ENCODE measurements around the gene BMPR1A. TPM values are rescaled to one million over a fixed set of nuclear protein-coding genes. Genes with fewer than 3 reads are reported as not detected.

The BMPR1A gene
- total RNA-seq, 1 donor, result 71.7 TPM

DNA sequence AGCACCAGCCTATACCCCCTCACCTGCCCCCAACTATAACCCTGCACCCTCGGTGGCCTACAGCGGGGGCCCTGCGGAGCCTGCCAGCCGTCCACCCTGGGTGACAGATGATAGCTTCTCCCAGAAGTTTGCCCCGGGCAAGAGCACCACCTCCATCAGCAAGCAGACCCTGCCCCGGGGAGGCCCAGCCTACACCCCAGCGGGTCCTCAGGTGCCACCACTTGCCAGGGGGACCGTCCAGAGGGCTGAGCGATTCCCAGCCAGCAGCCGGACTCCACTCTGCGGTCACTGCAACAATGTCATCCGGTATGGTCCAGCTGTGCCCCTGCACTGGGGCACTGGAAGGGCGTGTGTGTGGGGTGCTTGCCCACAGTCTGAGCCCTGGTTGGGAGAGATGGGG is 40.0 kb upstream of the BMPR1A start:
- H3K27ac ChIP-seq (ENCODE audit: low read depth, low read length), result no peak overlapping the region

DNA sequence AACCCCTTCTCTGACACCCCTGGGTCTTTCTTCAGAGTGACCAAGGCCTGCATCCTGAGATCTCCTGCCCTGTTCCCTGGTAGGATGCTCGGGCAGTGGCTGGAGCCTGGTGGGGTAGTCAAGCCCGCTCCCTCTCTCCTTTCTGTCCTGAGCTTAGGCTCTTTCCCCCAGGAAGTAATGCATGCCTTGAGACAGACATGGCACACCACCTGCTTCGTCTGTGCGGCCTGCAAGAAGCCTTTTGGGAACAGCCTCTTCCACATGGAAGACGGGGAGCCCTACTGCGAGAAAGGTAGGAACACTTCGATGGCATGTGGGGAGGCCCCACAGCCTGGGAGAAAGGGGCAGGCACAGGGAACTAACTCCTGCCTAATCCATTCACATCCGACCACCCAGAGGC is 37.9 kb upstream of the BMPR1A start:
- TF ChIP-seq, protein P1, sequence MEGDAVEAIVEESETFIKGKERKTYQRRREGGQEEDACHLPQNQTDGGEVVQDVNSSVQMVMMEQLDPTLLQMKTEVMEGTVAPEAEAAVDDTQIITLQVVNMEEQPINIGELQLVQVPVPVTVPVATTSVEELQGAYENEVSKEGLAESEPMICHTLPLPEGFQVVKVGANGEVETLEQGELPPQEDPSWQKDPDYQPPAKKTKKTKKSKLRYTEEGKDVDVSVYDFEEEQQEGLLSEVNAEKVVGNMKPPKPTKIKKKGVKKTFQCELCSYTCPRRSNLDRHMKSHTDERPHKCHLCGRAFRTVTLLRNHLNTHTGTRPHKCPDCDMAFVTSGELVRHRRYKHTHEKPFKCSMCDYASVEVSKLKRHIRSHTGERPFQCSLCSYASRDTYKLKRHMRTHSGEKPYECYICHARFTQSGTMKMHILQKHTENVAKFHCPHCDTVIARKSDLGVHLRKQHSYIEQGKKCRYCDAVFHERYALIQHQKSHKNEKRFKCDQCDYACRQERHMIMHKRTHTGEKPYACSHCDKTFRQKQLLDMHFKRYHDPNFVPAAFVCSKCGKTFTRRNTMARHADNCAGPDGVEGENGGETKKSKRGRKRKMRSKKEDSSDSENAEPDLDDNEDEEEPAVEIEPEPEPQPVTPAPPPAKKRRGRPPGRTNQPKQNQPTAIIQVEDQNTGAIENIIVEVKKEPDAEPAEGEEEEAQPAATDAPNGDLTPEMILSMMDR (IDR thresholded peaks at IDR 0.05; ENCODE audit: extremely low read depth, low read depth, low read length), result no peak
- no peaks in the 10 kb centered on the region for H3K9me3 ChIP-seq (ENCODE audit: low read depth, low read length)
- no peaks in the 10 kb centered on the region for H3K27me3 ChIP-seq (ENCODE audit: insufficient read depth, low read length)
- H3K79me2 ChIP-seq (ENCODE audit: insufficient read depth, low read length), result no peaks in the 10 kb centered on the region
- H3K4me1 ChIP-seq (ENCODE audit: insufficient read depth, low read length), result no peaks in the 10 kb centered on the region
- H3K36me3 ChIP-seq (ENCODE audit: insufficient read depth, low read length), result no peaks in the 10 kb centered on the region
- no peak overlapping the region for H3K27ac ChIP-seq (ENCODE audit: low read depth, low read length)
- DNase-seq (ENCODE audit: insufficient read length, low spot score, missing footprints), result no peak
- H4K20me1 ChIP-seq (ENCODE audit: insufficient read depth, low read length), result no peaks in the 10 kb centered on the region
- no peak overlapping the region for H3K4me3 ChIP-seq (ENCODE audit: insufficient read depth, low read length)
- H3K4me2 ChIP-seq (ENCODE audit: insufficient read depth, low read length), result no peak overlapping the region
- no peak overlapping the region for H2AFZ ChIP-seq (ENCODE audit: low read length)

More for the DNA sequence above, 40.0 kb upstream of the BMPR1A start:
- Histone ChIP-seq H3K79me2 (ENCODE audit: insufficient read depth, low read length) (no peaks in the 10 kb centered on the region), H2AFZ (ENCODE audit: low read length) (no peak overlapping the region), H3K36me3 (ENCODE audit: insufficient read depth, low read length) (no peaks in the 10 kb centered on the region), H3K4me1 (ENCODE audit: insufficient read depth, low read length) (peaks cover 5% of the 10 kb centered on the region), H3K9me3 (ENCODE audit: low read depth, low read length) (no peaks in the 10 kb centered on the region), H3K27me3 (ENCODE audit: insufficient read depth, low read length) (no peaks in the 10 kb centered on the region), H4K20me1 (ENCODE audit: insufficient read depth, low read length) (no peaks in the 10 kb centered on the region), H3K4me2 (ENCODE audit: insufficient read depth, low read length) (no peak overlapping the region), H3K4me3 (ENCODE audit: insufficient read depth, low read length) (no peak overlapping the region)
- TF ChIP-seq, protein P1 (IDR thresholded peaks at IDR 0.05; ENCODE audit: extremely low read depth, low read depth, low read length), result no peak
- peak; percentile 23 for DNase-seq (ENCODE audit: insufficient read length, low spot score, missing footprints)

DNA sequence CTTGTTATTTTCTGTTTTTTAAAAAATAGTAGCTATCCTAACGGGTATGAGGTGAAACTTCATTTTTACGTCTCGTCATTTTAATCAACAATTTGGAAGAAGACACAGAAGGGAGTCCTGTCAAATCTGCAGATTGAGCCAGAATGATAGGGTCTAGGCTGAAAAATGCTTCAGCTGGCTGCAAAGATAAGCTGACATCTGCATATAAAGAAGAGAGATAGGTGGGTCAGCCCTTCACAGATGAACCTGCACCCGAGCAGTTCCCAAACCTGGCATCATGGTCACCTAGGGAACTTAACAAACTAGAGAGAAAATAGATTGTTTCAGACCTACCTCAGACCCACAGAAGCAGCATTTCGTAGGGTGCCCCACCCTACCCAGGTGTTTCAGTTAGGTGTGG is 35.2 kb upstream of the BMPR1A start:
- H3K27ac ChIP-seq (ENCODE audit: low read depth, low read length), result no peak overlapping the region
- H2AFZ ChIP-seq (ENCODE audit: low read length), result no peak overlapping the region
- no peak overlapping the region for H3K4me2 ChIP-seq (ENCODE audit: insufficient read depth, low read length)
- no peak for DNase-seq (ENCODE audit: insufficient read length, low spot score, missing footprints)
- no peaks in the 10 kb centered on the region for H3K36me3 ChIP-seq (ENCODE audit: insufficient read depth, low read length)
- H4K20me1 ChIP-seq (ENCODE audit: insufficient read depth, low read length), result no peaks in the 10 kb centered on the region
- H3K27me3 ChIP-seq (ENCODE audit: insufficient read depth, low read length), result no peaks in the 10 kb centered on the region
- no peaks in the 10 kb centered on the region for H3K9me3 ChIP-seq (ENCODE audit: low read depth, low read length)
- no peaks in the 10 kb centered on the region for H3K79me2 ChIP-seq (ENCODE audit: insufficient read depth, low read length)
- no peaks in the 10 kb centered on the region for H3K4me1 ChIP-seq (ENCODE audit: insufficient read depth, low read length)
- TF ChIP-seq, protein P1 (IDR thresholded peaks at IDR 0.05; ENCODE audit: extremely low read depth, low read depth, low read length), result no peak
- H3K4me3 ChIP-seq (ENCODE audit: insufficient read depth, low read length), result no peak overlapping the region

DNA sequence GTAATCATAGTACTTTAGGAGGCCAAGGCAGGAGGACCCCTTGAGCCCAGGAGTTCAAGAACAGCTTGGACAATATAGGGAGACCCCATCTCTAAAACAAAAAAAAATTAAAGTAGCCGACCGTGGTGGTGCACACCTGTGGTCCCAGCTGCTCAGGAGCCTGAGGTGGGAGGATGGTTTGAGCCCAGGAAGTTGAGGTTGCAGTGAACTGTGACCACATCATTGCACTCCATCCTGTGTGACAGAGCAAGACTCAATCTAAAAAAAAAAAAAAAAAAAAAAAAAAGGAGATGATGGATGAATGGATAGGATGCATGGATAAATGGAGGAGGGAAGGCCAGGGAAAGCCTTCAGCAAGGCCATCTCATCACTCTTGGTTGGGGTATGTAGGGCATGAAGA is 33.4 kb upstream of the BMPR1A start:
- no peak overlapping the region for H2AFZ ChIP-seq (ENCODE audit: low read length)
- DNase-seq (ENCODE audit: insufficient read length, low spot score, missing footprints), result no peak
- no peaks in the 10 kb centered on the region for H3K79me2 ChIP-seq (ENCODE audit: insufficient read depth, low read length)
- H3K27me3 ChIP-seq (ENCODE audit: insufficient read depth, low read length), result no peaks in the 10 kb centered on the region
- H4K20me1 ChIP-seq (ENCODE audit: insufficient read depth, low read length), result no peaks in the 10 kb centered on the region
- H3K36me3 ChIP-seq (ENCODE audit: insufficient read depth, low read length), result no peaks in the 10 kb centered on the region
- TF ChIP-seq, protein P1 (IDR thresholded peaks at IDR 0.05; ENCODE audit: extremely low read depth, low read depth, low read length), result no peak
- H3K4me2 ChIP-seq (ENCODE audit: insufficient read depth, low read length), result no peak overlapping the region
- H3K27ac ChIP-seq (ENCODE audit: low read depth, low read length), result no peak overlapping the region
- no peaks in the 10 kb centered on the region for H3K9me3 ChIP-seq (ENCODE audit: low read depth, low read length)
- no peak overlapping the region for H3K4me3 ChIP-seq (ENCODE audit: insufficient read depth, low read length)
- no peaks in the 10 kb centered on the region for H3K4me1 ChIP-seq (ENCODE audit: insufficient read depth, low read length)
